Spinal cord (tissue), 10 donors: ENCODE measurements around the gene DIP2B. TPM values are rescaled to one million over a fixed set of nuclear protein-coding genes. Genes with fewer than 3 reads are reported as not detected.

Source experiments
- DNase-seq, 6 donors: peaks; one replicate each; pipeline versions ENCODE4 v3.0.0 to v3.0.0-alpha.2; 2013 to 2015; ENCODE audit warnings: low spot score in 6 of 6, low read depth in 4 of 6
- H3K27ac ChIP-seq: one replicate; pipeline ENCODE4 v1.5.1; 2013; ENCODE audit warnings: low read depth, low read length, control low read depth
- H3K27me3 ChIP-seq: one replicate; pipeline ENCODE4 v1.6.1; 2013; ENCODE audit warnings: low read length; ENCODE audit not compliant: control insufficient read depth, insufficient read depth
- H3K36me3 ChIP-seq: one replicate; pipeline ENCODE4 v1.6.1; 2013; ENCODE audit warnings: low read length; ENCODE audit not compliant: control insufficient read depth, insufficient read depth
- H3K4me1 ChIP-seq: one replicate; pipeline ENCODE4 v1.6.1; 2013; ENCODE audit warnings: low read length; ENCODE audit not compliant: control insufficient read depth, insufficient read depth
- H3K4me3 ChIP-seq: one replicate; pipeline ENCODE4 v1.5.1; 2013; ENCODE audit warnings: low read depth, low read length, control low read depth
- H3K9me3 ChIP-seq: one replicate; pipeline ENCODE4 v1.6.1; 2013; ENCODE audit warnings: low read length; ENCODE audit not compliant: control insufficient read depth, insufficient read depth
- WGBS: methylation state at CpG from one replicate; pipeline ENCODE4 v1.1.5; 2013; ENCODE audit warnings: missing lambda C conversion rate; ENCODE audit not compliant: insufficient coverage; 5-methylcytosine and 5-hydroxymethylcytosine counted together
- polyA plus RNA-seq, 2 donors: library from polyadenylated mRNA; unstranded; fragments of 120-200 nt; gene quantifications; one replicate each; pipeline ENCODE4 v1.2.1, GENCODE V29; 2013; ENCODE audit not compliant: insufficient read length in 2 of 2
- total RNA-seq, 2 donors: library from RNA; depleted of rRNA in 1 of 2; stranded (reverse); fragments of 120-200 nt in 1 of 2; fragments of >200 nt in 1 of 2; gene quantifications; one replicate each; pipeline versions ENCODE4 v1.2.3 to v1.2.4, GENCODE V29; 2013 to 2014
- donor health status: healthy.

DIP2B gene
- total and polyA plus RNA-seq, 4 donors, result 41.8 to 90.8 (median 54.0) TPM

DNA sequence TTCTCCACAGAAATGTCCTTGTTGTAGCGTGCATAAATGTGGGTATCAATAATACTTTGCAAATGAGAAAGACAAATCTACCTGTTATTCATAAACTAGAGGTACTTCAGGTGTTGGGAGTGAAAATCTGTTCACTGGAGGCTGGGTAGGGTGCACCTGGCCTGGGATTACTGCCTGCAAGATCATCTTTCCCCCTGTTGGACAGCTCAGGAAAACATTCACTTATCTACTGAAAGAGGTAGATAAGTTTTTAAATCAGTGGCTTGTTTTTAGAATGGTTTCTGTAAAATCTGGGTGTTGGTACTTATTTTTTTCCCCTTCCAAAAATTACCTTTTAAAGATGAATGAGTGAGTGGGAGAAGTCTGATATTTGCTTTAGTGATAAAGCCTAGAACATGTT, 95.6 kb downstream of the DIP2B start:
- H3K36me3 ChIP-seq, result no peaks in the 10 kb centered on the region
- DNase-seq, result no peak
- no peaks in the 10 kb centered on the region for H3K9me3 ChIP-seq
- H3K4me3 ChIP-seq, result no peak overlapping the region
- peaks cover 3% of the 10 kb centered on the region for H3K4me1 ChIP-seq
- H3K27ac ChIP-seq, result no peak overlapping the region
- WGBS, result no CpG with 5 or more reads among the region's 1 CpG
- no peaks in the 10 kb centered on the region for H3K27me3 ChIP-seq

DNA sequence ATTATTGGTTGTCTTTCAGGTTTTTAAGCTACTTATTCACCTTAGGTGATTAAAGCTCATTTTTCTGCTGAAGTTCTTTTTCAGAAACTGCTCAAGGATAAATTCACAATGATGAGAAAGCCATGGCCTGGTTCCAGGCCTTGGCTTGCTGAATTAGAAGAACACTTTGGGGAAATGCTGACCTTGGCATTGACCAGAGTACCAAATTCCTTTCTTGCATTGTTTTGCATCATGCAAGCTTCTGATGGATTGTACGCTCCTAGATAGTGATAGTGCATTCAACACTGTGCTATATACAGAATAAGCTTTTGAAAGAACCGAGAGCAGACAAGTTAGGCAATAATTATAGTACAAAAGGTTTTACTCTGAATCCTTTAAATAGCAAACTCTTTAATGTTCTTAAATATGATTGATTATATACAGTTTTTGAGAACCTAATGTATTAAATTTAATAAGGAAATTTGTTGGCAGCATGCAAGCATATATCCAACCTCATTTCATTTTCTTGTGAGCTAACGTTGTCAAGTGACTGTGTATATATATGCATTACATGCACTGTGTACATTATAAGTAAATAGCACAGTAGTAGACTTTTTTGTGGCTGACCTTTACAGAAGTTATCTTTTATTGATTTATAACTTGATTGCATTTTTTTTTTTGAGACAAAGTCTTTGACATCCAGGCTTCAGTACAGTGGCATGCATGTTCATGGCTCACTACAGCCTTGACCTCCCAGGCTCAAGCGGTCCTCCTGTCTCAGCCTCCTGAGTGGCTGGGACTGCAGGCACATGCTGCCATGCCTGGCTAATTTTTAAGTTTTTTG, 99.2 kb downstream of the DIP2B start:
- no peaks in the 10 kb centered on the region for H3K4me1 ChIP-seq
- DNase-seq, result peak in 2 of 6 donors; percentile 44 to 66

DNA sequence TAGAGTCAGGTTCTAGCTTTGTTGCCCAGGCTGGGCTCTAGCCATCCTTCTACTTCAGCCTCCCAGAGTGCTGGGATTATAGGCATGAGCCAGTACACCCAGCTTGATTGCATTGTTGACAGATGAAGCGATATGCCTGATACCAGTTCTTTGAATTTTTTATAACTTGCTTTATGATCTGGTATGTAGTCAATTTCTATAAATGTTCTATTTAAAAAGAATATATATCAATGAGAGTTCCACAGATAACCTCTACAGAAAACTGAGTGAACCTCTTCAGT, 99.8 kb downstream of the DIP2B start:
- no peaks in the 10 kb centered on the region for H3K27me3 ChIP-seq
- no peaks in the 10 kb centered on the region for H3K4me1 ChIP-seq
- DNase-seq, result no peak
- WGBS, result no CpG with 5 or more reads among the region's 1 CpG
- H3K27ac ChIP-seq, result no peak overlapping the region
- no peaks in the 10 kb centered on the region for H3K9me3 ChIP-seq
- H3K4me3 ChIP-seq, result no peak overlapping the region
- no peaks in the 10 kb centered on the region for H3K36me3 ChIP-seq

More for the DNA sequence above, 99.2 kb downstream of the DIP2B start:
- Histone ChIP-seq H3K27ac (no peak overlapping the region), H3K27me3 (no peaks in the 10 kb centered on the region), H3K9me3 (no peaks in the 10 kb centered on the region), H3K4me3 (no peak overlapping the region), H3K36me3 (no peaks in the 10 kb centered on the region)
- WGBS, result 100% methylated on average over 1 of the region's 4 CpGs

DNA sequence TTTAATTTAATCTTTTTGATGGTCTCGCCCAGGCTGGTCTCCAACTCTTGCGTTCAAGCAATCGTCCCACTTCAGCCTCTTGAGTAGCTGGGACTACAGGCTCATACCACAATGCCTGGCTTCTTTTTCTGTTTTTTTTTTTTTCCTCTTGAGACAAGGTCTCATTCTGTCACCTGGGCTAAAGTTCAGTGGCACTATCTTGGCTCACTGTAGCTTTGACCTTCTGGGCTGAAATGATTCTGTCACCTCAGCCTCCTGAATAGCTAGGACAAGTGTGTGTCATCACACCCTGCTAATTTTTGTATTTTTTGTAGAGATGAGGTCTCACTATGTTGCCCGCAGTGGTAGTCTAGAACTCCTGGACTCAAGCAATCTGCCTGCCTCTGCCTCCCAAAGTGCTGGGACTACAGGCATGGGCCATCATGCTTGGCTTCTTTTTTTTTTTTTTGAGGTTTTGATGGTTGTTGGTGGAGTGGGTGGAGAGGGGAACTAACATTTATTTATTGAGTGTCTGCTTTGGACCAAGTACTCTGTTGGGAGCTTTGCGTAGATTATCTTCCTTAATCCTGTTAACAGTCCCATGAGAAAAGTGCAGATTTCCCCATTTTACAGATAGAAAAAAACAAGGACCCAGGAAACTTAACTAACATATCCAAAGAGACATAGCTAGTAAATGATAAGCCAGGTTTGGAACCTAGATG, 102.0 kb downstream of the DIP2B start:
- WGBS, result 95% methylated on average over 4 of the region's 5 CpGs
- Histone ChIP-seq H3K9me3 (no peaks in the 10 kb centered on the region), H3K4me3 (no peak overlapping the region), H3K36me3 (no peaks in the 10 kb centered on the region), H3K27ac (no peak overlapping the region), H3K27me3 (no peaks in the 10 kb centered on the region), H3K4me1 (no peaks in the 10 kb centered on the region)
- no peak for DNase-seq

DNA sequence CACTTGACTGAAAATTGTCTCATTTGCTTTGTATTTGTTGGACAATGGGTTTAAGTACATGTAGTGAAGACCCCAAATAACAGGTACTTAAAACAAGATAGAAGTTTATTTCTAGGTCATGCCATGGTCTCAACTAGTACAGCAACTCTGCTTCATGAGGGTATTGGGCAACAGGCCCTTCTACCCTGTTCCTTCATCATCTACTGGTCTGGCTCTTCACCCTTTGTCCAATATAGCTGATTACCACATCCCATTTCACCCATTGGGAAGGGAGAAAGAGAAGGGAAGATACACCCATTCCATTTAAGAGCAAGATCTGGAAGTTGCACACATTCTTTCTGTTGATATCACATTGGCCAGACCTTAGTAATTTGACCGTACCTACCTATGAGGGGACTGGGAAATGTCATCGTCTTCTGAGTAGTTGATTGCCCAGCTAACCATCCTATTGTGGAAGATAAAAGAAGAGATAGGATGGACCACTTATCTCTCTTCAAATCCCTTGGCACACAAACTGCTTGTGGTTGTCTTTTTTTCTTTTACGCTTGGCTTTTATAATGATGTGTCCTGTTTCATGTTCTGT, 104.6 kb downstream of the DIP2B start:
- H3K4me3 ChIP-seq, result no peak overlapping the region
- H3K27ac ChIP-seq, result no peak overlapping the region
- no peak for DNase-seq
- no peaks in the 10 kb centered on the region for H3K4me1 ChIP-seq
- no peaks in the 10 kb centered on the region for H3K9me3 ChIP-seq
- no CpG with 5 or more reads among the region's 3 CpGs for WGBS
- no peaks in the 10 kb centered on the region for H3K27me3 ChIP-seq
- H3K36me3 ChIP-seq, result no peaks in the 10 kb centered on the region

DNA sequence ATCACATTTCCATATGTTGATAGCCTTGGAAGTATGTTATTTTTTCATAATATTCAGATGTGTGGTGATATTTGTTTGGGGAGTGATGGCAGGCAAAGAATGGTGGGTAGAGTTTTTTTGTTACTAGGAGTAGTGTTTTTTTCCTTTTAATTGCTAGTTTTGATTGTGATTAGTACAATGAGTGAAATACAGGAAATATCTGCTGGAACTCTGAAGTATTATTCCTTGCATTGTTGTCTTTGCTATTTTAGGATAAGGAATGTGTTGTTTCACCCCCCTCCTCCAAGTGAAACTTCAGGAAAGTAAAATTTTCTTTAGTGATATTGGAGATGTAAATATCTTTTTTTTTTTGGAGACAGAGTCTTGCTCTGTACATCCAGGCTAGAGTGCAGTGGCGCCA, 105.4 kb downstream of the DIP2B start:
- H3K4me1 ChIP-seq, result no peaks in the 10 kb centered on the region
- no peak overlapping the region for H3K27ac ChIP-seq
- WGBS, result no CpG with 5 or more reads among the region's 1 CpG
- H3K36me3 ChIP-seq, result no peaks in the 10 kb centered on the region
- DNase-seq, result no peak
- H3K27me3 ChIP-seq, result no peaks in the 10 kb centered on the region
- no peak overlapping the region for H3K4me3 ChIP-seq
- H3K9me3 ChIP-seq, result no peaks in the 10 kb centered on the region

DNA sequence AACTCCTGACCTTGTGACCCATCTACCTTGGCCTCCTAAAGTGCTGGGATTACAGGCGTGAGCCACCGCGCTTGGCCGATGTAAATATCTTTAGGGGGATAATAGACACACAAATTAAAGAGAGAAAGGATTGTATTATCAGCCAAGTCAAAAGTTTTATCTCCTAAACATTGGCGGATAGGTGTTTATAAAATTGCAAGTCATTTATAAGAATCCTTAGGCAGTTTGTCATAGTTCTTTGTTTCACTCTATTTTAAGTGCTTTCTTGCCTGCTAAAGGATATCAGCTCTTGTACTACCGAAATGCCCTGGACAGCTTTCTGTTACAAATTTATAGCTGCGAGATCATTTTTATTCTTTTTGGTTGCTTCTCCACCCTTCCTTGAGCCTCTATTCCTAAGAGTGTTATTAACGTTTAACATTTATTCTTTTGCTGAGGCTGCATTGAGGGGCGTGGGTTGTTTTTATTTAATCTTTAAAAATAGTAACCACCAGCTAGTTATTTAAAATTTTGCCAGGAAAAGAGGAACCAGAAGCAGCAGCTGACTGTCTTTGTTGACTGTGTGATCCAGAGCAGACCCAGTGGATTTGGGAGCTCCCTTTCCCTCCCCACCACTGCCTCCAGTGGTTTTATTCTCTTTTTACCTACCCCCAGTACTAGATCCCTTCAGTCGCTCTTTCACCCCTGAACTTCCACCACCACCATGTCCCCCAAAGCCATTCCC, 106.4 kb downstream of the DIP2B start:
- no peak overlapping the region for H3K27ac ChIP-seq
- H3K9me3 ChIP-seq, result no peaks in the 10 kb centered on the region
- DNase-seq, result no peak
- H3K27me3 ChIP-seq, result no peaks in the 10 kb centered on the region
- 76% methylated on average over 3 of the region's 10 CpGs for WGBS
- no peaks in the 10 kb centered on the region for H3K4me1 ChIP-seq
- H3K36me3 ChIP-seq, result no peaks in the 10 kb centered on the region
- no peak overlapping the region for H3K4me3 ChIP-seq

DNA sequence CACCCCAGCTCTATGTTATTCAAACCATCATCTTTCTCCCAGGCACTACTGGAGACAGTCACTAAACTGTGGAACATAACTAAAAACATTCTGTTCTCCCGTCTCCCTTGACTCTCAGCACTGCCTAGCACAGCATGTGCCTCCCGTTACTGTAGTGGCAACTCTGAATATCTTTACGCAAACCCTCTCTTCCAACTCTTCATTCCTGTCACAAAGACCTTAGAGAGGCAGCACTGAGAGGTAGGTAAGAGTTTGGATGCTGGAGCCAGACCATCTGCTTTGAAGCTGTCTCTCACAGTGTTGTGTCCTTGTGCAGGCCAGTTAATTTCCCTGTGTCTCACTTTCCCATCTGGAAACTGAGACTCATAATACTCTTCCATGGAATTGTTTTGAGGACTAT, 108.1 kb downstream of the DIP2B start:
- Histone ChIP-seq H3K9me3 (no peaks in the 10 kb centered on the region), H3K27ac (no peak overlapping the region), H3K27me3 (no peaks in the 10 kb centered on the region), H3K36me3 (no peaks in the 10 kb centered on the region), H3K4me1 (no peaks in the 10 kb centered on the region), H3K4me3 (no peak overlapping the region)
- DNase-seq, result peak in 1 of 6 donors; percentile 57
- WGBS, result no CpG with 5 or more reads among the region's 3 CpGs

DNA sequence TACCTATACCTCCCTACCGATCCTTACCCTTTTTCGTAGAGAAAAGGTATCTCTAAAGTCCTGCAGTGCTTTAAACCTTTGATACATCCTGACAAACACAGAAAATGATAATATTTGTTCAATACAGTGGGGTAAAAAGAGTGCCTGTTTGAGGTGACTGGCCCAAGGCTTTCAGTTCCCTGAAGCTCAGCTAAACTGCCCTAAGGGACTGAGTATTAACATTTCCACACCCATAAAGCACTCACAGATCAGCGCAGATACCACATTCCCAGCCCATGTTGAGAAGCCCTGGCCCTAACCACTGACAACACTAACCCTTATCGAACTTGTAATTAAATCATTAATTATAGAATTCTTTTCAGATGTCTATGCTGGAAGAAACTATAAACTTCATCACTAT, 108.7 kb downstream of the DIP2B start:
- H3K36me3 ChIP-seq, result no peaks in the 10 kb centered on the region
- H3K9me3 ChIP-seq, result no peaks in the 10 kb centered on the region
- no peak overlapping the region for H3K27ac ChIP-seq
- 100% methylated on average over 1 of the region's 4 CpGs for WGBS
- no peak overlapping the region for H3K4me3 ChIP-seq
- DNase-seq, result no peak
- H3K27me3 ChIP-seq, result no peaks in the 10 kb centered on the region
- no peaks in the 10 kb centered on the region for H3K4me1 ChIP-seq
